ENCODE data around the gene C10orf120. TPM values are rescaled to one million over a fixed set of nuclear protein-coding genes. Genes with fewer than 3 reads are reported as not detected.

Gene C10orf120
- total RNA-seq, 1 donor from 2014 or later: not detected

GRCh38 chr10:122692744-122693143 is 6.9 kb downstream of the C10orf120 start:
- intact Hi-C loops (cut with micrococcal nuclease): no loop called here
- Mint-ChIP-seq H3K27ac (no peak overlapping the region), H3K27me3 (ENCODE audit: insufficient read depth) (peaks cover 6% of the 10 kb centered on the region), H3K36me3 (ENCODE audit: low read depth) (no peaks in the 10 kb centered on the region), H3K4me3 (no peak overlapping the region), H3K4me1 (ENCODE audit: low read depth) (no peaks in the 10 kb centered on the region), H3K9me3 (no peaks in the 10 kb centered on the region)
- no peak for DNase-seq (ENCODE audit: low spot score)

GRCh38 chr10:122689146-122689820 is 10.4 kb downstream of the C10orf120 start:
- intact Hi-C loops (cut with micrococcal nuclease): no loop called here
- DNase-seq (ENCODE audit: low spot score): no peak
- H3K4me3 Mint-ChIP-seq: no peak overlapping the region
- H3K4me1 Mint-ChIP-seq (ENCODE audit: low read depth): no peaks in the 10 kb centered on the region
- peaks cover 6% of the 10 kb centered on the region for H3K27me3 Mint-ChIP-seq (ENCODE audit: insufficient read depth)
- H3K9me3 Mint-ChIP-seq: no peaks in the 10 kb centered on the region
- H3K36me3 Mint-ChIP-seq (ENCODE audit: low read depth): no peaks in the 10 kb centered on the region
- no peak overlapping the region for H3K27ac Mint-ChIP-seq

- Mint-ChIP-seq H3K4me3 (no peak overlapping the region), H3K9me3 (no peaks in the 10 kb centered on the region)
- intact Hi-C loops (cut with micrococcal nuclease): no loop called here
These were observed 11.2 kb downstream of the C10orf120 start for GRCh38 chr10:122688293-122688989.

GRCh38 chr10:122682522-122682921 is 17.1 kb downstream of the C10orf120 start:
- no peak overlapping the region for H3K27ac Mint-ChIP-seq
- H3K4me1 Mint-ChIP-seq (ENCODE audit: low read depth): no peaks in the 10 kb centered on the region
- H3K36me3 Mint-ChIP-seq (ENCODE audit: low read depth): no peaks in the 10 kb centered on the region
- H3K27me3 Mint-ChIP-seq (ENCODE audit: insufficient read depth): no peaks in the 10 kb centered on the region
- DNase-seq (ENCODE audit: low spot score): no peak
- no peaks in the 10 kb centered on the region for H3K9me3 Mint-ChIP-seq
- no peak overlapping the region for H3K4me3 Mint-ChIP-seq
- intact Hi-C loops (cut with micrococcal nuclease): no loop called here

More at GRCh38 chr10:122688293-122688989, 11.2 kb downstream of the C10orf120 start:
- H3K27ac Mint-ChIP-seq: no peak overlapping the region
- no peaks in the 10 kb centered on the region for H3K36me3 Mint-ChIP-seq (ENCODE audit: low read depth)
- DNase-seq (ENCODE audit: low spot score): no peak
- peaks cover 6% of the 10 kb centered on the region for H3K27me3 Mint-ChIP-seq (ENCODE audit: insufficient read depth)
- H3K4me1 Mint-ChIP-seq (ENCODE audit: low read depth): no peaks in the 10 kb centered on the region

- Mint-ChIP-seq H3K4me1 (ENCODE audit: low read depth) (no peaks in the 10 kb centered on the region), H3K4me3 (no peak overlapping the region), H3K27me3 (ENCODE audit: insufficient read depth) (no peaks in the 10 kb centered on the region), H3K9me3 (no peaks in the 10 kb centered on the region), H3K27ac (no peak overlapping the region), H3K36me3 (ENCODE audit: low read depth) (no peaks in the 10 kb centered on the region)
- DNase-seq (ENCODE audit: low spot score): no peak
- intact Hi-C loops (cut with micrococcal nuclease): no loop called here
These were observed 21.4 kb downstream of the C10orf120 start for GRCh38 chr10:122678266-122678665.

GRCh38 chr10:122675278-122675677 is 24.4 kb downstream of the C10orf120 start:
- H3K4me3 Mint-ChIP-seq: no peak overlapping the region
- no peaks in the 10 kb centered on the region for H3K36me3 Mint-ChIP-seq (ENCODE audit: low read depth)
- DNase-seq (ENCODE audit: low spot score): no peak
- H3K27ac Mint-ChIP-seq: no peak overlapping the region
- intact Hi-C loops (cut with micrococcal nuclease): no loop called here
- H3K4me1 Mint-ChIP-seq (ENCODE audit: low read depth): no peaks in the 10 kb centered on the region
- H3K27me3 Mint-ChIP-seq (ENCODE audit: insufficient read depth): peaks cover 3% of the 10 kb centered on the region
- no peaks in the 10 kb centered on the region for H3K9me3 Mint-ChIP-seq

GRCh38 chr10:122674781-122675180 is 24.9 kb downstream of the C10orf120 start:
- Mint-ChIP-seq H3K4me3 (no peak overlapping the region), H3K9me3 (no peaks in the 10 kb centered on the region), H3K4me1 (ENCODE audit: low read depth) (no peaks in the 10 kb centered on the region), H3K27ac (no peak overlapping the region), H3K27me3 (ENCODE audit: insufficient read depth) (peaks cover 3% of the 10 kb centered on the region), H3K36me3 (ENCODE audit: low read depth) (no peaks in the 10 kb centered on the region)
- no peak for DNase-seq (ENCODE audit: low spot score)
- intact Hi-C loops (cut with micrococcal nuclease): no loop called here

GRCh38 chr10:122673731-122674130 is 25.9 kb downstream of the C10orf120 start:
- no peaks in the 10 kb centered on the region for H3K36me3 Mint-ChIP-seq (ENCODE audit: low read depth)
- H3K4me3 Mint-ChIP-seq: no peak overlapping the region
- intact Hi-C loops (cut with micrococcal nuclease): no loop called here
- DNase-seq (ENCODE audit: low spot score): no peak
- no peaks in the 10 kb centered on the region for H3K9me3 Mint-ChIP-seq
- peaks cover 3% of the 10 kb centered on the region for H3K27me3 Mint-ChIP-seq (ENCODE audit: insufficient read depth)
- no peak overlapping the region for H3K27ac Mint-ChIP-seq
- H3K4me1 Mint-ChIP-seq (ENCODE audit: low read depth): no peaks in the 10 kb centered on the region

GRCh38 chr10:122673269-122673668 is 26.4 kb downstream of the C10orf120 start:
- H3K36me3 Mint-ChIP-seq (ENCODE audit: low read depth): no peaks in the 10 kb centered on the region
- no peaks in the 10 kb centered on the region for H3K9me3 Mint-ChIP-seq
- peaks cover 3% of the 10 kb centered on the region for H3K27me3 Mint-ChIP-seq (ENCODE audit: insufficient read depth)
- intact Hi-C loops (cut with micrococcal nuclease): no loop called here
- no peak overlapping the region for H3K27ac Mint-ChIP-seq
- H3K4me3 Mint-ChIP-seq: no peak overlapping the region
- H3K4me1 Mint-ChIP-seq (ENCODE audit: low read depth): no peaks in the 10 kb centered on the region
- no peak for DNase-seq (ENCODE audit: low spot score)

GRCh38 chr10:122672655-122673054 is 27.0 kb downstream of the C10orf120 start:
- Mint-ChIP-seq H3K27me3 (ENCODE audit: insufficient read depth) (peaks cover 3% of the 10 kb centered on the region), H3K4me3 (no peak overlapping the region), H3K27ac (no peak overlapping the region), H3K36me3 (ENCODE audit: low read depth) (no peaks in the 10 kb centered on the region), H3K4me1 (ENCODE audit: low read depth) (no peaks in the 10 kb centered on the region), H3K9me3 (no peaks in the 10 kb centered on the region)
- DNase-seq (ENCODE audit: low spot score): no peak
- intact Hi-C loops (cut with micrococcal nuclease): no loop called here

- Mint-ChIP-seq H3K4me1 (ENCODE audit: low read depth) (no peaks in the 10 kb centered on the region), H3K36me3 (ENCODE audit: low read depth) (no peaks in the 10 kb centered on the region), H3K4me3 (no peak overlapping the region), H3K9me3 (no peaks in the 10 kb centered on the region), H3K27ac (no peak overlapping the region), H3K27me3 (ENCODE audit: insufficient read depth) (peaks cover 3% of the 10 kb centered on the region)
- DNase-seq (ENCODE audit: low spot score): no peak
- intact Hi-C loops (cut with micrococcal nuclease): no loop called here
These were observed 28.3 kb downstream of the C10orf120 start for GRCh38 chr10:122671355-122671754.

GRCh38 chr10:122669842-122670241 is 29.8 kb downstream of the C10orf120 start:
- intact Hi-C loops (cut with micrococcal nuclease): no loop called here
- Mint-ChIP-seq H3K4me3 (no peak overlapping the region), H3K4me1 (ENCODE audit: low read depth) (no peaks in the 10 kb centered on the region), H3K27ac (no peak overlapping the region), H3K27me3 (ENCODE audit: insufficient read depth) (peaks cover 3% of the 10 kb centered on the region), H3K9me3 (no peaks in the 10 kb centered on the region), H3K36me3 (ENCODE audit: low read depth) (no peaks in the 10 kb centered on the region)
- DNase-seq (ENCODE audit: low spot score): no peak

GRCh38 chr10:122669045-122669444 is 30.6 kb downstream of the C10orf120 start:
- Mint-ChIP-seq H3K27ac (no peak overlapping the region), H3K36me3 (ENCODE audit: low read depth) (no peaks in the 10 kb centered on the region), H3K27me3 (ENCODE audit: insufficient read depth) (peaks cover 3% of the 10 kb centered on the region), H3K4me3 (no peak overlapping the region), H3K4me1 (ENCODE audit: low read depth) (no peaks in the 10 kb centered on the region), H3K9me3 (no peaks in the 10 kb centered on the region)
- DNase-seq (ENCODE audit: low spot score): no peak
- intact Hi-C loops (cut with micrococcal nuclease): no loop called here
